DND-41 (cell line): ENCODE results near the gene ROCK1.

Experiments
- EZH2 ChIP-seq: IDR thresholded peaks from 3 replicates; pipeline ENCODE4 v1.6.1; 2012; ENCODE audit warnings: borderline replicate concordance, low read depth, mild to moderate bottlenecking, moderate library complexity, low read length, inconsistent platforms; ENCODE audit not compliant: severe bottlenecking
- TF ChIP-seq, protein P1 (sequence below): IDR thresholded peaks from 2 replicates; pipeline ENCODE4 v1.5.1; 2012; ENCODE audit warnings: borderline replicate concordance, low read length, moderate library complexity, mild to moderate bottlenecking; ENCODE audit not compliant: poor library complexity, severe bottlenecking; ENCODE audit errors: extremely low read depth

DNA sequence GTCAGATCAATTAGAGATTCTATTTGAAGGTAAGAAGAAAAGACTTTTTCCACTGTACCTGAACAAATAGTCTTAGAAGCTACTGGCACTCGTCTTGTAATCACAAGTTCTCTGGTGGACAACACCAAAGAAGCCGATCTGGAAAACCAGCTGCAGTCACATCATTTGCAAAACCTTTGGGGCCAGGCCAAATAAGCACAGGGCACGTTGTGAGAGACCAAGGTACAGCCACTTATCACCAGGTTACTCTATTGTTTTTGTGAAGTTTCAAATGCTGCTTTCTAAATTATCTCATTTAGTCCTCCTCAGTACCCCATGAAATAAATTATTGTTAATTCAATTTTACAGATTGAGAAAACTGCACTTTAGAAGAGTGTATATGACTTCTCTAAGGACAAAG is 18.5 kb downstream of the ROCK1 start:
- TF ChIP-seq, protein P1, sequence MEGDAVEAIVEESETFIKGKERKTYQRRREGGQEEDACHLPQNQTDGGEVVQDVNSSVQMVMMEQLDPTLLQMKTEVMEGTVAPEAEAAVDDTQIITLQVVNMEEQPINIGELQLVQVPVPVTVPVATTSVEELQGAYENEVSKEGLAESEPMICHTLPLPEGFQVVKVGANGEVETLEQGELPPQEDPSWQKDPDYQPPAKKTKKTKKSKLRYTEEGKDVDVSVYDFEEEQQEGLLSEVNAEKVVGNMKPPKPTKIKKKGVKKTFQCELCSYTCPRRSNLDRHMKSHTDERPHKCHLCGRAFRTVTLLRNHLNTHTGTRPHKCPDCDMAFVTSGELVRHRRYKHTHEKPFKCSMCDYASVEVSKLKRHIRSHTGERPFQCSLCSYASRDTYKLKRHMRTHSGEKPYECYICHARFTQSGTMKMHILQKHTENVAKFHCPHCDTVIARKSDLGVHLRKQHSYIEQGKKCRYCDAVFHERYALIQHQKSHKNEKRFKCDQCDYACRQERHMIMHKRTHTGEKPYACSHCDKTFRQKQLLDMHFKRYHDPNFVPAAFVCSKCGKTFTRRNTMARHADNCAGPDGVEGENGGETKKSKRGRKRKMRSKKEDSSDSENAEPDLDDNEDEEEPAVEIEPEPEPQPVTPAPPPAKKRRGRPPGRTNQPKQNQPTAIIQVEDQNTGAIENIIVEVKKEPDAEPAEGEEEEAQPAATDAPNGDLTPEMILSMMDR = no peak
- no peak for TF ChIP-seq EZH2
